GM12864 (cell line): ENCODE measurements around the gene BMP6.

Experiments used
- DNase-seq: peaks from one replicate; pipeline ENCODE4 v3.0.0-alpha.2; 2011; ENCODE audit warnings: low read depth
- H3K4me3 ChIP-seq: 2 replicates; pipeline ENCODE4 v1.5.1; 2011; ENCODE audit warnings: mild to moderate bottlenecking, low read depth, low read length, control low read depth
- CTCF ChIP-seq: IDR thresholded peaks from 2 replicates; pipeline ENCODE4 v1.5.1; 2011; ENCODE audit warnings: low read depth, mild to moderate bottlenecking, moderate library complexity, low read length, control low read depth, inconsistent platforms; ENCODE audit errors: missing control alignments

The BMP6 gene

GRCh38 chr6:7820288-7820835, 94.5 kb downstream of the BMP6 start:
- DNase-seq: no peak
- no peak for TF ChIP-seq CTCF
- no peak overlapping the region for H3K4me3 ChIP-seq

GRCh38 chr6:7821426-7821825, 95.5 kb downstream of the BMP6 start:
- TF ChIP-seq CTCF: no peak
- no peak for DNase-seq
- no peak overlapping the region for H3K4me3 ChIP-seq

- DNase-seq: no peak
- TF ChIP-seq CTCF: no peak
- no peak overlapping the region for H3K4me3 ChIP-seq
These were observed 97.7 kb downstream of the BMP6 start for GRCh38 chr6:7823552-7823951.

GRCh38 chr6:7825986-7826385, 100.1 kb downstream of the BMP6 start:
- H3K4me3 ChIP-seq: no peak overlapping the region
- no peak for TF ChIP-seq CTCF
- no peak for DNase-seq

GRCh38 chr6:7827142-7827541, 101.2 kb downstream of the BMP6 start:
- no peak for DNase-seq
- no peak overlapping the region for H3K4me3 ChIP-seq
- TF ChIP-seq CTCF: no peak

- no peak overlapping the region for H3K4me3 ChIP-seq
- TF ChIP-seq CTCF: no peak
- DNase-seq: no peak
These were observed 102.2 kb downstream of the BMP6 start for GRCh38 chr6:7828124-7828523.
